IMR-90 (cell line): Measurements from ENCODE around the gene ANKRD36B. TPM values are rescaled to one million over a fixed set of nuclear protein-coding genes. Genes with fewer than 3 reads are reported as not detected.
"Not testable (repeated sequence)": the region's sequence is repeated elsewhere in the genome, so short reads cannot be mapped to it uniquely, and the experiment has no call there.

Experiments used
- ATAC-seq: fragments of 200-7000 bp; cut with Tn5 transposase; 2 replicates; pipeline ENCODE4 v1.9.1; 2020; ENCODE audit warnings: low read depth, mild to moderate bottlenecking, moderate library complexity
- BruUV-seq: library from RNA; stranded (reverse); fragments of 400-500 nt; replicated peaks from 2 replicates; lab custom pipeline; 2021; lab: Mats Ljungman, UMichigan
- CTCF ChIA-PET: fragments of 300-600 bp; formaldehyde crosslinking; extraction: SDS; loops from one replicate; lab custom pipeline; 2021; ENCODE audit warnings: antibody characterized with exemption; lab: Yijun Ruan, JAX
- POLR2A ChIA-PET: fragments of 300-600 bp; sonication (Branson Sonifier 250); formaldehyde crosslinking; loops from one replicate; lab custom pipeline; 2022; ENCODE audit warnings: antibody characterized with exemption; ENCODE audit not compliant: unreplicated experiment; lab: Charles Lee
- DNase-seq: peaks from one replicate; pipeline ENCODE4 v3.0.0; 2013
- H2AFZ ChIP-seq: replicated peaks from 2 replicates; pipeline ENCODE3; 2013; ENCODE audit warnings: low read length, mild to moderate bottlenecking; ENCODE audit not compliant: poor library complexity
- H2AK5ac ChIP-seq: 2 replicates; pipeline ENCODE4 v1.6.1; 2013; ENCODE audit warnings: low read depth, low read length, inconsistent platforms
- H2AK9ac ChIP-seq: replicated peaks from 2 replicates; pipeline ENCODE3; 2013; ENCODE audit warnings: mild to moderate bottlenecking, low read depth, low read length, moderate library complexity; ENCODE audit not compliant: poor library complexity
- H2BK120ac ChIP-seq: 2 replicates; pipeline ENCODE4 v1.6.1; 2013; ENCODE audit warnings: low read depth, low read length, inconsistent platforms
- H2BK15ac ChIP-seq: 3 replicates; pipeline ENCODE4 v1.6.1; 2013; ENCODE audit warnings: low read depth, low read length, inconsistent platforms
- H2BK20ac ChIP-seq: 2 replicates; pipeline ENCODE4 v1.6.1; 2013; ENCODE audit warnings: low read depth, mild to moderate bottlenecking, inconsistent platforms, low read length, moderate library complexity
- H2BK5ac ChIP-seq: 2 replicates; pipeline ENCODE4 v1.6.1; 2013; ENCODE audit warnings: mild to moderate bottlenecking, low read depth, low read length, inconsistent platforms; ENCODE audit not compliant: poor library complexity, severe bottlenecking
- H3K14ac ChIP-seq: replicated peaks from 2 replicates; pipeline ENCODE4 v1.6.1; 2013; ENCODE audit warnings: low read depth, low read length, inconsistent platforms
- H3K18ac ChIP-seq: 2 replicates; pipeline ENCODE4 v1.6.1; 2013; ENCODE audit warnings: low read depth, low read length, control low read depth
- H3K23ac ChIP-seq: 2 replicates; pipeline ENCODE4 v1.6.1; 2013; ENCODE audit warnings: low read depth, low read length, inconsistent platforms
- H3K27ac ChIP-seq: 2 replicates; pipeline ENCODE4 v1.5.1; 2013; ENCODE audit warnings: mild to moderate bottlenecking, control low read depth, low read length; ENCODE audit not compliant: insufficient read depth
- H3K27me3 ChIP-seq: 2 replicates; pipeline ENCODE4 v1.6.1; 2013; ENCODE audit warnings: low read length; ENCODE audit not compliant: control insufficient read depth, insufficient read depth
- H3K36me3 ChIP-seq: 2 replicates; pipeline ENCODE4 v1.6.1; 2013; ENCODE audit warnings: low read length, mixed read lengths; ENCODE audit not compliant: control insufficient read depth, insufficient read depth
- H3K4ac ChIP-seq: 2 replicates; pipeline ENCODE4 v1.6.1; 2013; ENCODE audit warnings: low read depth, low read length, inconsistent platforms
- H3K4me1 ChIP-seq: 2 replicates; pipeline ENCODE4 v1.6.1; 2013; ENCODE audit warnings: low read length, mixed read lengths; ENCODE audit not compliant: control insufficient read depth, insufficient read depth
- H3K4me2 ChIP-seq: 2 replicates; pipeline ENCODE4 v1.6.1; 2013; ENCODE audit warnings: low read depth, mild to moderate bottlenecking, control low read depth, low read length, moderate library complexity
- H3K4me3 ChIP-seq: 2 replicates; pipeline ENCODE4 v1.5.1; 2013; ENCODE audit warnings: low read depth, mild to moderate bottlenecking, control low read depth, low read length, moderate library complexity; ENCODE audit not compliant: insufficient read depth
- H3K56ac ChIP-seq: 2 replicates; pipeline ENCODE4 v1.6.1; 2013; ENCODE audit warnings: low read length, inconsistent platforms; ENCODE audit not compliant: insufficient read depth; ENCODE audit errors: extremely low read depth
- H3K79me1 ChIP-seq, 2 experiments: 2 replicates each; pipeline ENCODE4 v1.6.1; 2013; ENCODE audit warnings: low read length in 2 of 2, inconsistent platforms in 1 of 2, low read depth in 1 of 2
- H3K9ac ChIP-seq: 2 replicates; pipeline ENCODE4 v1.6.1; 2013; ENCODE audit warnings: low read depth, low read length, control low read depth
- H3K9me1 ChIP-seq: 2 replicates; pipeline ENCODE4 v1.6.1; 2013; ENCODE audit warnings: low read length, inconsistent platforms; ENCODE audit not compliant: insufficient read depth
- H3K9me3 ChIP-seq: 2 replicates; pipeline ENCODE4 v1.6.1; 2013; ENCODE audit warnings: low read length; ENCODE audit not compliant: control insufficient read depth, insufficient read depth
- H4K20me1 ChIP-seq: 2 replicates; pipeline ENCODE4 v1.6.1; 2013; ENCODE audit warnings: low read length, inconsistent platforms; ENCODE audit not compliant: insufficient read depth
- H4K5ac ChIP-seq: 2 replicates; pipeline ENCODE4 v1.6.1; 2013; ENCODE audit warnings: mild to moderate bottlenecking, low read depth, low read length, control low read depth
- H4K8ac ChIP-seq, 2 experiments: 2 replicates each; pipeline ENCODE4 v1.6.1; 2013; ENCODE audit warnings: low read depth in 2 of 2, low read length in 2 of 2, control low read depth in 1 of 2, inconsistent platforms in 1 of 2
- H4K91ac ChIP-seq: 2 replicates; pipeline ENCODE4 v1.6.1; 2013; ENCODE audit warnings: low read depth, low read length, inconsistent platforms; ENCODE audit not compliant: insufficient read depth
- WGBS, 2 experiments: methylation state at CpG; one replicate each; pipeline versions ENCODE4 v1.1.5 to v1.1.7; 2013; ENCODE audit warnings: missing lambda C conversion rate in 2 of 2; ENCODE audit not compliant: insufficient read length in 1 of 2; ENCODE audit errors: extremely low coverage in 2 of 2; 5-methylcytosine and 5-hydroxymethylcytosine counted together
- dilution Hi-C: fragments of 300-500 bp; cut with HindIII; formaldehyde crosslinking; loops from one replicate; pipeline ENCODE4 v1.14.3; 2018; ENCODE audit warnings: low sequenced_read_pairs; ENCODE audit not compliant: unreplicated experiment
- in situ Hi-C: fragments of 300-500 bp; cut with MboI; formaldehyde crosslinking; loops from 3 replicates; pipeline ENCODE4 v1.14.3; 2019; ENCODE audit warnings: low sequenced_read_pairs, inconsistent platforms, mixed read lengths
- intact Hi-C: fragments of 100-400 bp; cut with micrococcal nuclease; formaldehyde crosslinking; loops from 2 replicates; pipeline ENCODE4 v1.10.0; 2022
- polyA plus RNA-seq, 3 experiments: library from polyadenylated mRNA; depleted of rRNA; stranded (reverse); fragments of >200 nt; gene quantifications; 2 replicates each; pipeline ENCODE4 v1.2.3, GENCODE V29; 2012; ENCODE audit warnings: low replicate concordance in 1 of 3
- total RNA-seq: library from RNA; depleted of rRNA; stranded (reverse); fragments of >200 nt; gene quantifications from 2 replicates; pipeline ENCODE4 v1.2.3, GENCODE V29; 2012; rRNA removed

The ANKRD36B gene
- total and polyA plus RNA-seq, 2 of the 4 experiments (the other 2 are of a cell fraction): 4.2 to 11.7 TPM

GRCh38 chr2:97490141-97490540 is 99.5 kb downstream of the ANKRD36B start:
- H4K91ac ChIP-seq, H3K9ac ChIP-seq, CTCF ChIA-PET, H4K20me1 ChIP-seq, H2AK5ac ChIP-seq, H3K9me1 ChIP-seq, dilution Hi-C loops, H3K4me1 ChIP-seq, in situ Hi-C loops, H3K4me3 ChIP-seq, POLR2A ChIA-PET, H4K8ac ChIP-seq, intact Hi-C loops, H2BK5ac ChIP-seq, H2BK120ac ChIP-seq, H3K27me3 ChIP-seq, H2AFZ ChIP-seq, H3K9me3 ChIP-seq, H2BK15ac ChIP-seq, H3K4ac ChIP-seq, H3K56ac ChIP-seq, H3K79me1 ChIP-seq, H3K18ac ChIP-seq, H3K36me3 ChIP-seq, H3K4me2 ChIP-seq, DNase-seq, H4K5ac ChIP-seq, H2BK20ac ChIP-seq, H3K14ac ChIP-seq, H2AK9ac ChIP-seq, H3K23ac ChIP-seq, BruUV-seq, H3K27ac ChIP-seq, ATAC-seq: not testable (repeated sequence)
- WGBS, 2 experiments: 100% methylated on average over 3 of the region's 5 CpGs; no CpG with 5 or more reads in 1 of the 2 experiments

Other genes starting within 250 kb of the ANKRD36B start
- gene COX5B, start 56.2 kb upstream of the ANKRD36B start, total RNA-seq: 140 and 148 TPM in 2 replicates
- gene COX5B, start 56.2 kb upstream of the ANKRD36B start, polyA plus RNA-seq (2012; rRNA removed): 272 and 341 TPM in 2 replicates
- gene ACTR1B, start 74.2 kb upstream of the ANKRD36B start, total RNA-seq: 34.2 and 40.5 TPM in 2 replicates
- 62.4 and 68.8 TPM in 2 replicates for gene ACTR1B, start 74.2 kb upstream of the ANKRD36B start, polyA plus RNA-seq (2012; rRNA removed)
- gene C2orf92, start 79.8 kb upstream of the ANKRD36B start, total RNA-seq: 0.90 and 2.2 TPM in 2 replicates
- 2.0 and 2.5 TPM in 2 replicates for gene C2orf92, start 79.8 kb upstream of the ANKRD36B start, polyA plus RNA-seq (2012; rRNA removed)
- gene ZAP70, start 123.7 kb upstream of the ANKRD36B start, total RNA-seq: under 0.01 TPM in 1 of 2 replicates, not detected in the other
- gene ZAP70, start 123.7 kb upstream of the ANKRD36B start, polyA plus RNA-seq (2012; rRNA removed): 0.09 TPM in 2 replicates